HG02763 (cell line): Measurements from ENCODE around the gene MEN1.

Source experiments
- ATAC-seq: cut with Tn5 transposase; IDR thresholded peaks from one replicate; pipeline ENCODE4 v1.9.1; 2021; ENCODE audit warnings: mild to moderate bottlenecking, moderate library complexity; ENCODE audit not compliant: unreplicated experiment

The MEN1 gene

GRCh38 chr11:64803158-64803845, 7.0 kb downstream of the MEN1 start, which contains the start of gene MAP4K2:
Gene MAP4K2 (minus strand): TSS chr11:64803214. CDS start chr11:64803149, 65 bp downstream.
- ATAC-seq = peak; percentile 69

- ATAC-seq = no peak
Observed at GRCh38 chr11:64802370-64803157, 7.8 kb downstream of the MEN1 start.

- no peak for ATAC-seq
Observed at GRCh38 chr11:64801561-64802369, 8.6 kb downstream of the MEN1 start.

- ATAC-seq = no peak
Observed at GRCh38 chr11:64801158-64801464, 9.2 kb downstream of the MEN1 start.

GRCh38 chr11:64800303-64801157, 9.8 kb downstream of the MEN1 start:
- no peak for ATAC-seq

DNA sequence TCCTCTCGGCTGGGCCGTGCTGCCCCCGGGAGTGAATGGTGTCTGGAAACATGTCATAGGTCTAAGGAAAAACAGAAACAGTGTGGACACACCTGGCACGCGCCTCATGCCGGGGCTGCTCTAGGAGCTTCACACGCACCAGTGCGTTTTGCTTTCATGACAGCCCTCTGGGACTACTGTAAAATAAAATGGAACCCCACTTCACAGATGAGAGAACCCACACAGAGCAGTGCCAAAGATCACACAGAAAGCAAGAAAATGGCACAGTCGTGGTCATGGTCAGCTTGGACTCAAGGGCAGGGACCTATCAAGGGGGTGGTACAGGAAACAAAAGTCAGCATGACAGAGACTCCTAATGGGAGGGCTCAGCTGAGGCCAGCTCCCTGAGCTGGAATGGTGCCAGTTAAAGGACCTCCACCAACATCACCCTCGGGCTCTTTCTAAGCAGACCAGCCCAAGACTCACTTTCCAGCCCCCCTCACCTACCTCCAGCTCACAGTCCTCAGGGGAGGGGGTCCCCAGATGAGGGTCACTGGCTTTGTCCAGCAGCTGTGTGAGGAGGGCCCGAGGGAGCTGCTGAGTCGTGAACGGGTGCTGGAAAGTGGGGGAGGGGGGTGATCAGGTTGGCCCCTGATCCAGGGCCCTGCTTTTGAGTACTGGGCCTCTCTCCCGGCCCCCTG, 10.6 kb downstream of the MEN1 start:
- no peak for ATAC-seq

GRCh38 chr11:64799256-64799622, 11.1 kb downstream of the MEN1 start:
- ATAC-seq = no peak

- no peak for ATAC-seq
Observed at GRCh38 chr11:64796757-64797541, 13.4 kb downstream of the MEN1 start.

- no peak for ATAC-seq
Observed at GRCh38 chr11:64796047-64796756, 14.1 kb downstream of the MEN1 start.

DNA sequence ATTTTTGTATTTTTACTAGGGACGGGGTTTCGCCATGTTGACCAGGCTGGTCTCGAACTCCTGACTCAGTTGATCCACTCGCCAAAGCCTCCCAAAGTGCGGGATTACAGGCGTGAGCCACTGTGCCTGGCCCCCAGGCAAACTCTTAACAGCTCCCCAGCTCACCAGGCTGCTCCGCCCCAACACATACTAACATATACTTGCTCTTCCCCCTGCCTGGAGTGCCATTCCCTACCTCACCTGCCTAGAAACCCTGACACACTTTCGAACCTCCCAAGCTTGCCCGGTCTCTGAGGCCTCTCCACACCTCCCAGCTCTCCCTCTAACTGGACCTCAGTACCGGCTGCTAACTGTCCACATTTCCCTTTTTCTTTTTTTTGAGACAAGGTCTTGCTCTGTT, 15.8 kb downstream of the MEN1 start:
- ATAC-seq = no peak

GRCh38 chr11:64793271-64794160, 16.8 kb downstream of the MEN1 start:
- ATAC-seq = no peak

- no peak for ATAC-seq
Observed at GRCh38 chr11:64792482-64792881, 17.9 kb downstream of the MEN1 start.

DNA sequence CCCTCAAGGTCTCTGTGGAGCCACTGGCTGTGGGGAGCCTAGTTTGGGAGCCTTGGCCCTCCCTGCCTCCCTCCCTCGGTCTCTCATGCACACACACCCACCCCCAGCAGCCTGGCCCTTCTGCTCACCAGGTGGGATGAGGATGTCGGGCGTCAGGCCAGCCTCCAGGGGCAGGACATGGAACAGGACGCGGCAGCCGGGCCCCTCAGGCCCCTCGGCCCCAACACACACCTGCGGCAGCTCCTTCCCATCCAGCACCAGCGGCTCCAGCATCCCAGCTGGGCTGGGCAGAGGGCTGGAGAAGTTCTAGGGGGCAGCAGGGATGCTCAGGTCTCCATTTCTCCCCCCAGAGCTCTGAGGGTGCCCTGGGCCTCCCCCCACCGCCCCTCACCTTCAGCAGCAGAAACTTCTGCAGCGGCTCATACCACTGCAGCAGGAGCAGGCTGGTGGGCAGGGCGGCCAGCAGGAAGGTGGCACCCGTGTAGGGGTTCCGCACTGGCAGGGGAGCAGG, 18.5 kb downstream of the MEN1 start:
- no peak for ATAC-seq

DNA sequence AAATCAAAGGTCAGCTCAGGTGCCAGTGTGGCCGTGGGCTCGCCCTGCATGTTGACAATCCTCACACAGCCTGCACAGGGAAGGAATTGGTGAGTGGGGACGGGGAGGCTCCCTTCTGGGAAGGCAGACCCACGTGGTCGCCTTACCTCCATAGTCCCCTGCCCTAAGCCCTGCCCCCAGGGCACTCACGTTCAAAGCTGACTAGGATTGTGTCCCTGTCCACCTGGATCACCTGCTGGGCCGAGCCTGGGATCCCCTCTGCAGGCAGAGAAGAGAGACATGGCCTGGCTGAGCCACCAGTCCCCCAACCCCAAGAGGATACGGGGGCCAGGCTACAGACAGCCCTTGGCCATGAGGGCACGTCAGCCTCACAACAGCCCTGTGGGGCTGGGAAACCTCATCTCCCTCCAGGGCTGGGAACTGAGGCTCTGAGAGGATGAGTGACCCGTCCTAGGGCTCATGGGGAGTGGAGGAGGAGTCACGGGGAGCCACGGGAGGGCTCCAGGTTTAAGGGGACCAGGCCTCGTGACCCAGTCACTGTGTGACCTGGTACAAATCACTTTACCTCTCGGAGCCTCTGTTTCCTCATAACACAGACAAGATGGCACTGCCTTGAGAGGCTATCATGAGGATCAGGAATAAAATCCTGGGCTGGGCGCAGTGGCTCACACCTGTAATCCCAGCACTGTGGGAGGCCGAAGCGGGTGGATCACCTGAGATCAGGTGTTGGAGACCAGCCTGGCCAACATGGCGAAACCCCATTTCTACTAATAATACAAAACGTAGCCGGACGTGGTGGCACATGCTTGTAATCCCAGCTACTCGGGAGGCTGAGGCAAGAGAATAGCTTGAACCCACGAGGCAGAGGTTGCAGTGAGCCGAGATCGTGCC, 19.9 kb downstream of the MEN1 start:
- no peak for ATAC-seq

DNA sequence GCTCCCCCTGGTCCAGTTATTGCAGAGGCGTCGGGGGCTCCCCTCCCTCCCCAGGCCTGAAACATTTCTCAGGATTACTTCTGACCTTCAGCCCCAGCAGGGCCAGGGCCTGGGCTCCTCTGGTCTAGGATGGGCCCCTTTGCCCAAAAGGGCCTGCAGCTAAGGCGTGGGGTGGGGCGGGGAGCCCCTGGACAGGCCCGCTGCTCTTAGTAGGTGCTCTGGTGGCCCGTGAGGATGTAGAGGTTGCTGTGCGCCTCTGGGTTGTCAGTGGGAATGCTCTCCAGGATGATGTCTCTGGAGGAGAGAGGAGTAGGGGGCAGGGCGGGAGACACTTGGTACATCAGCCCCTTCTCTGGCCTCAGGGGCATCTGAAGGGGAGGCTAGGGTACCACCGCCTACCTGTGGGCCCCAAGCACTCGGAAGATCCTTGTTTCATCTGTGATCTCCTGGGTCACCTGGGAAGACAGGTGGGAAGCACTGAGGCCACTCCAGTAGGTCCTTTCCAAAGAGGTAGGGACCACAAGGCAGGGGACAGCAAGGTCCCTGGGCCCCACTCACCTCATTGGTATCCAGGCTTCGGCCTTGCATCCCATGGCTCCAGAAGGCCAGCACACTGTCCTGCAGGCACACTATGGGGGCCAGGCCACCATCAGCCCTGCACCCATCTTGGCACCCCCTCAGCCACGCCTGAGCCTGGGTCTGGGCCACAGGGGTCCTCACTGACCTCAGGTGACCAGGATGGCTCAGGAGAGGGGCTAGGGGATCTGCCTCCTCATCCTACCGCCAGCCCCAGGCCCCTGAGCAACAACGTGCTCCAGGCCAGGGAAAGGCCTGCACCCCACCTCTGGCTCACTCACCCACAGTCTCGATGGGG, 20.8 kb downstream of the MEN1 start:
- ATAC-seq = no peak
